Measurements from ENCODE around the gene FERD3L. TPM values are rescaled to one million over a fixed set of nuclear protein-coding genes. Genes with fewer than 3 reads are reported as not detected.

The FERD3L gene
- total RNA-seq, 4 donors from 2014 or later = not detected

- Histone ChIP-seq H3K27ac (no peak overlapping the region), H3K27me3 (peaks cover 95% of the 10 kb centered on the region), H3K4me1 (peaks cover 0 to 21% (median 12%) of the 10 kb centered on the region in 4 donors), H3K9me3 (no peaks in the 10 kb centered on the region), H3K36me3 (no peaks in the 10 kb centered on the region), H3K4me3 (no peak overlapping the region)
- intact Hi-C loops (cut with DNase I; ENCODE audit: low total_unique reads) = no loop called here
- no peak for DNase-seq
- in situ Hi-C loops (cut with MboI; ENCODE audit: low pct_ligation_motif_present in 1 of 4, low pct_unique_long_range_greater_than_20kb in 1 of 4, low sequenced_read_pairs in 3 of 4) = no loop called here
- WGBS, 2 donors (ENCODE audit: low coverage in 1 of 2) = 40 to 43% methylated on average over 2 to 28 of the region's 28 CpGs
- TF ChIP-seq POLR2AphosphoS5 (IDR thresholded peaks at IDR 0.05) (no peak), POLR2A (IDR thresholded peaks at IDR 0.05) (no peak), CTCF (IDR thresholded peaks at IDR 0.05) (no peak), EP300 (IDR thresholded peaks at IDR 0.05; ENCODE audit: low read depth) (no peak)
These were observed 26.4 kb downstream of the FERD3L start for GRCh38 chr7:19118636-19119371.

- H3K27ac ChIP-seq = peak overlapping the region in 2 of 4 donors; percentile 45 to 46
- 16% methylated on average over 44 of the region's 51 CpGs; no CpG with 5 or more reads in 1 of the 2 donors for WGBS, 2 donors (ENCODE audit: low coverage in 1 of 2)
- peak overlapping the region; percentile 23 to 71 (median 36) for H3K4me3 ChIP-seq
- peaks cover 0 to 21% (median 12%) of the 10 kb centered on the region in 4 donors for H3K4me1 ChIP-seq
- H3K36me3 ChIP-seq = no peaks in the 10 kb centered on the region
- DNase-seq = no peak
- peaks cover 98% of the 10 kb centered on the region for H3K27me3 ChIP-seq
- in situ Hi-C loops (cut with MboI; ENCODE audit: low pct_ligation_motif_present in 1 of 4, low pct_unique_long_range_greater_than_20kb in 1 of 4, low sequenced_read_pairs in 3 of 4) (no loop called here), intact Hi-C loops (cut with DNase I; ENCODE audit: low total_unique reads) (no loop called here)
- TF ChIP-seq EP300 (IDR thresholded peaks at IDR 0.05; ENCODE audit: low read depth) = no peak
- TF ChIP-seq POLR2AphosphoS5 (IDR thresholded peaks at IDR 0.05) = no peak
- TF ChIP-seq POLR2A (IDR thresholded peaks at IDR 0.05) = no peak
- no peak for TF ChIP-seq CTCF (IDR thresholded peaks at IDR 0.05)
- H3K9me3 ChIP-seq = no peaks in the 10 kb centered on the region
These were observed 27.2 kb downstream of the FERD3L start for GRCh38 chr7:19117870-19118608.

- intact Hi-C loops (cut with DNase I; ENCODE audit: low total_unique reads) = no loop called here
- peaks cover 0 to 21% (median 12%) of the 10 kb centered on the region in 4 donors for H3K4me1 ChIP-seq
- H3K36me3 ChIP-seq = no peaks in the 10 kb centered on the region
- H3K27me3 ChIP-seq = peaks cover 98% of the 10 kb centered on the region
- peak within 1 kb of the TSS; percentile 26 to 71 (median 40) for H3K4me3 ChIP-seq
- TF ChIP-seq EP300 (IDR thresholded peaks at IDR 0.05; ENCODE audit: low read depth) = no peak
- TF ChIP-seq POLR2AphosphoS5 (IDR thresholded peaks at IDR 0.05) = no peak
- TF ChIP-seq POLR2A (IDR thresholded peaks at IDR 0.05) = no peak
- no peak for TF ChIP-seq CTCF (IDR thresholded peaks at IDR 0.05)
- no peak for DNase-seq
- 2 to 3% methylated on average over 6 to 42 of the region's 91 CpGs for WGBS, 2 donors (ENCODE audit: low coverage in 1 of 2)
- in situ Hi-C loops (cut with MboI; ENCODE audit: low pct_ligation_motif_present in 1 of 4, low pct_unique_long_range_greater_than_20kb in 1 of 4, low sequenced_read_pairs in 3 of 4) = no loop called here
- H3K9me3 ChIP-seq = no peaks in the 10 kb centered on the region
- H3K27ac ChIP-seq = peak within 1 kb of the TSS in 2 of 4 donors; percentile 45 to 46
These were observed 27.9 kb downstream of the FERD3L start, which contains the start of gene TWIST1 for GRCh38 chr7:19117091-19117869. Gene TWIST1, minus strand, starts transcription at chr7:19117636. Its CDS starts 315 bp downstream, at chr7:19117321.
